Activated effector memory CD4-positive, alpha-beta T cell treated with anti-CD3 and anti-CD28 coated beads, Interleukin-2, amount 50 U/mL, for 16 hours (primary cell): Measurements from ENCODE around the gene ID3.
A peak's percentile ranks its signal among the peaks of the same experiment; 100 is the strongest.

Source experiments
- DNase-seq: peaks from one replicate; pipeline ENCODE4 v3.0.0-alpha.2; 2020

The ID3 gene

GRCh38 chr1:23524716-23525401 is 34.4 kb downstream of the ID3 start:
- peak; percentile 77 for DNase-seq

GRCh38 chr1:23524163-23524562 is 35.1 kb downstream of the ID3 start:
- DNase-seq = no peak

- no peak for DNase-seq
Measured at GRCh38 chr1:23522244-23522982, 36.9 kb downstream of the ID3 start.

GRCh38 chr1:23521588-23521987 is 37.7 kb downstream of the ID3 start:
- DNase-seq = no peak

- no peak for DNase-seq
Measured at GRCh38 chr1:23517581-23517980, 41.7 kb downstream of the ID3 start.

DNA sequence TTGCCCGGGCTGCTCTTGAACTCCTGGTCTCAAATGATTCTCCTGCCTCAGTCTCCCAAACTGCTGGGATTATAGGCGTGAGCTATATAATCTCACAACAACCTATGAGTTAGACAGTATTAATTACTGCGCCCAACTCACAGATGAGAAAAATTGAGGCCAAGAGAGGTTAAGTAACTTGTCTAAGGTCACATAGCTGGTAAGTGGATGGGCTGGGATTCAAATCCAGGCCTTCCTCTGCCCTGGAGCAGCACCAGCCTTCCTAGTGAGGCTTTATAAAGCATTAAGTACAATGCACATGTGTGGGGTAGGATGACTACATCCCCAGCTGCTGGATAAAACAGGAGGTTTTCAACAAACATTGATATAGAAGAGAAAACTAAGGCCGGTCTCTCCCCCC is 43.4 kb downstream of the ID3 start:
- DNase-seq = no peak

- DNase-seq = no peak
Measured at GRCh38 chr1:23514111-23514679, 45.1 kb downstream of the ID3 start.

DNA sequence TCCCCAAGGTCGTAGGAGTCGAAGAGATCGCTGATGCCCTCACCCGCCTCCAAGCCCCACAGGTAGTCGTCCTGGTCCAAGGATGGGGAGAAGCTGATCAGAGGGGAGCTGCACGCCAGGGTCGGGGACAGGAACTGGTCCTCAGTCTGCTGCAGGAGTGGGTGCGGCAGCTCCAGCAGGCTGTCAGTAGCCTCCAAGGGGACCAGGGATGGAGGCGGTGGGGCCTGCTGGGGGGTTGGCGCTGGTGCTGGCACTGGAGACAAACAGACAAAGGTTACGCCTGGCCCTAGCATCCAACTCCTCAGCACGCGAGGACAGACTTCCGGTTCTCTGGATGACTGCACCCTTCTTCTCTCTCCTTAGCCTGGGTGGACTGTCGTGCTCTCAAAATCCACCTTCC is 49.4 kb downstream of the ID3 start:
- DNase-seq = no peak
